GF-D8 (cell line): ENCODE data around the gene PBX3.

Experiments
- DNase-seq: peaks from one replicate; lab custom pipeline; 2025; lab: John Stamatoyannopoulos, UW

PBX3 gene

DNA sequence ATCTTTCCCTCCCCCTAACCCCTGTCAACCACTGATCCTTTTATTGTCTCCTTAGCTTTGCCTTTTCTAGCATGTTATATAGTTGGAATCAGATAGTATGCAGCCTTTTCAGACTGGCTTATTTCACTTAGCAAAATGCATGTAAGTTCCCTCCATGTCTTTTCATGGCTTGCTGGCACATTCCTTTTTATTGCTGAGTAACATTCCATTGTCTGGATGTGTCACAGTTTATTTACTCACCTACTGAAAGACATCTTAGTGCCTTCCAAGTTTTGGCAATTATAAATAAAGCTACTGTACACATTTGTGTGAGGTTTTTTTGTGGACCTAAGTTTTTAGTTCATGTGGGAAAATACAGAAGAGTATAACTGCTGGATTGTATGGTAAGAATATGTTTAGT is 230.1 kb downstream of the PBX3 start:
- no peak for DNase-seq

DNA sequence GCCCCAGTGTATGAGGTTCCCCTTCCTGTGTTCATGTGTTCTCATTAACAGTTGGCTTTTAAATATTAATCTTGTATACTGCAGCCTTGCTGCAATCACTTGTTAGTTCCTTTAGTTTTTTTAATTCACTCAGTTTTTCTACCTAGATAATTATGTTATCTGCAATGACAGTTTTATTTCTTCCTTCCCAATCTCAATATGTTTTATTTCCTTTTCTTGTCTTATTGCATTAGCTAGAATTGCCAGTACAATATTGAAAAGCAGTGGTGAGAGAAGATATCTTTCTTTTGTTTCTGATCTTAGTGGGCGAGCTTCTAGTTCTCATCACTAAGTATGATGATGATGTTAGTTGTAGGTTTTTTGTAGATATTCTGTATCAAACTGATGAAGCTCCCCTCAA is 232.2 kb downstream of the PBX3 start:
- no peak for DNase-seq

DNA sequence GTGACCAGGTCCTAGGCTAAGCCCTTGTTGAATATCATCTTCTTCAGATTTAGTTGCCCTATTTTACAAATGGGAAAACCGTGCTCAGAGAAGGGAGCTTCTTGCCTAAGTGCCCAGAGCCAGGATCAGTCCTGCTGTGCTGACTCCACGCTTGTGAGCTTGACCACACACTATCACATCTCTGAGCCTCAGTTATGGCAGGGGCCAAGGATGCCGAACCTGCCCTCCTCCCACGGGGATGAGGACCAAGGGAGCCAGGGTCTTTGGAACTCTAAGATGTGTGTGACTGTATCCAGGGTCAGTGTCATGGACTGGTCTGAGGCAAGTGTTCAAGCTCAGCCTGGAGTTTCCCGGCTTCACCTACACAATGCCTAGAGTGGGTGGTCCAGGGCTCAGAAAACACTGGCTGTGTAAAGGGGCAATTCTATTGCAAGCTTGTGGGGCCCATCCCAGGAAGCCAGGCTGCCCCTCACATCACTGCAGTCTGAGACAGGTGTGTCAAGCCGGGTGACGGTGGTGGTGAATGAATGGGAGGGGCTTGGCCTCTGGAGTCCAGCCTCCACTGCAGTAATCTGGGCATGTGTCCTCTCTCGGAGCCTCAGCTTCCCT is 235.7 kb downstream of the PBX3 start:
- DNase-seq, result no peak

DNA sequence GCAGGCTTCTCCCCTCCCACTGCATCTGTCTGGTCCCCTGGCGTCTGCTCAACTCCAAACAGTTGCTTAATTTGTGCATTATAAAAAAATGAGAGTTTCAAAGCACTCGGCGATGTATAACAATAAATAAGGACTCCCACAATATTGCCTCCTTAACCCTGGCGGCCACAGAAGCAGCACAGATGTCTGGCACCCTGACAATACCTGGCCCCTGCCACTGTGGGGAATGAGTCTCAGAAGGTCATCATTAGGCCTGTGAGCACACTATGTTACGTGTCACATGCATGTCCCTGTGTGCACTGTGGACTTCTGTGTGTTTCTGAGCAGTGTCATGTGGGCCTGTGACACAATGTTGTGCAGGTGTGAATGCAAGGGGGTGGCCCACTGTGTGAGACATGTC is 236.5 kb downstream of the PBX3 start:
- DNase-seq, result no peak

DNA sequence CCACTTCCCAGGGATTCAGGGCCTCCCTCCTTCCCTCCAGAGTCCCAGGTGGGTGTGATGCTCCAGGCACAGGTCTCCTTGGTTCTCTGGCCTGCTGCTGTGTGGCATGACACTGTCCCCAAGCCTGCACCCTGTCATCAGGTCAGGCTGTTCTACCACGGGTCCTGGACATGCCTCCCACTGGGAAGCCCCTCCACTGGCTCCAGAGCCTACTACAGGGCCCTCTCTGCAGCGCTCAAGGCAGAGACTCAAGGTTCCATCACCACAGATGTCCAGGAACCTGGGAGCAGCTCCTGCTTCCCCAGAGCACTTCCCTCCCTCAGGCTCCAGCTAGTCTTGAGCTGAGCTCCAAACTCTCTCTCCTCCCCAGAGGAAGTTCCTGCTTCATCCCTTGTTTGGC is 237.3 kb downstream of the PBX3 start:
- DNase-seq, result no peak

DNA sequence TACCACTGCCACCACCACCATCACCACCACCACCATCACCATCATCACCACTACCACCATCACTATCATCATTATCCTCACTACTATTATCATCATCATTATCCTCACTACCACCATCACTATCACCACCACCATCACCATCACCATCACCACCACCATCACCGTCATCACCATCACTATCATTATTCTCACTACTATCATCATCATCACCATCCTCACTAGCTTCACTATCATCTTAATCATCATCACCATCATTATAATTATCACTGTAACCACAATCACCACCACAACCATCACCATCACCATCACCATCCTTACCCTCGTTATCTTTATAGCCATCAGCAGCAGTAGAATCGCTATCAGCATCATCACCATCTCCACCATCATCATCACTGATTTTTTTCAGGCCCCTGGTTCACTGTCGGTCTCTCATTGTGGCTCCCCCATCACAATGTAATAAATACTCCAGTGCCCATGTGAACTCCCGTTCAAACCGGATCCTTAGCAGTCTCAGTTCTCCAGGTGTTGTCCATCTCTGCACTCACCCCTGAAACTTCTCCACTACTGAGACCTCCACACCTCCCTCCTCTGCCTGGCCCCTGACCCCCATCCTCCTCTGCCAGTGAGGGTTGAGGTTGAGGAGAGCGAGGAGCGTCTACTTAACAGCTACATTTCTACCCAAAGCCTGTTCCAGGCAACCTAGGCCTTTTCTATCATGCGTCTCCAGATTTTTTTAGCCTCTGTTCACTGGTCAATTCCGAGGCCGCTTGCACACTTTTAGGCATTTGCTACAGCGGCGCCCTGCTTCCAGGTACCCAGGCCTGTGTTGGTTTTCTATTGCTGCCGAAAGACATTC is 238.2 kb downstream of the PBX3 start:
- DNase-seq, result no peak

DNA sequence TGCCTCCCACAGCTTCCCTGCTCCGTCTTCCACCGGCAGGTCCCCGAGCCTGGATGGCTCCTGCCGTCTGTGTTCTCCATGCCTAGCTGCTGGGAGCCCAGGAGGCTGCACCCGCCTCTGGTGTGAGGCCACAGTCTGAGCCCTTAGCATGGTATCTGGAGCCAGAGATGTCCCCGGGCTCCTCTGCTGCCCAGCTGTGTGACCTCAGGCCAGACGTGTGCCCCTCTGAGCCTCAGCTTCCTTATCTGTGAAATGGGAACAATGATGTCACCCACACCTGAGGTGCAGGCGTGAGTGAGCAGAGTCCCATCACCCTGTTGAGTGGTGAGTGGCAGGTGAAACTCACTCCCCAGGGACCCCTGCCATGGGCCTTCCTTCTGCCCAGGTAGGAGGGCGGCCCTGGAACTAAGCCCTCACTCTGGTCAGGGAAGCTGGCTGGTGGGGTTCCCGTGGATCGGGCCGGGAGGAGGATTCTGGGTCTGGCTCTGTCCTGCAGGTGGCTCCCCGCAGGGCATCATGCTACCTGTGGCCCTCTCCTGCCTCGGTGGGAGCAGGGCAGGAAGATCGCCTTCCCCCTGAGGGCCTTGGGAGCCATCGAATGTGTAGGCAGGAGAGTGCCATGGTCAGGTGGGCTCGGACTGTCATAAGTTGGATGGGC is 239.0 kb downstream of the PBX3 start:
- DNase-seq, result no peak

DNA sequence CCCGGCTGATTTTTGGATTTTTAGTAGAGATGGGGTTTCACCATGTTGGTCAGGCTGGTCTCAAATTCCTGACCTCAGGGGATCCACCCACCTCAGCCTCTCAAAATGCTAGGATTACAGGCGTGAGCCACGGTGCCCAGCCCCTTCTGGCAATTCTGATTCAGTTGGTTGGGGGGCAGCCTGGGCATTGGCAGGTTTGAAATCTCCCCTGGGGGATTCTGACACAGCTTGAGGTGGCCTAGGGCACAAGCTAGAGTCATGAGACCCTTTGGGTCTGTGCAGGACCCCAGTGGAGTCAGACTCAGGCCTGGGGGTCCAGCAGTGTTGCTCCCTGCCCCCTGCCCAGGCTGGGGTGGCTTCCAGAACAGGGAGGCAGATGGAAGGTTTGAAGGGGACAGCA is 239.8 kb downstream of the PBX3 start:
- DNase-seq, result no peak

DNA sequence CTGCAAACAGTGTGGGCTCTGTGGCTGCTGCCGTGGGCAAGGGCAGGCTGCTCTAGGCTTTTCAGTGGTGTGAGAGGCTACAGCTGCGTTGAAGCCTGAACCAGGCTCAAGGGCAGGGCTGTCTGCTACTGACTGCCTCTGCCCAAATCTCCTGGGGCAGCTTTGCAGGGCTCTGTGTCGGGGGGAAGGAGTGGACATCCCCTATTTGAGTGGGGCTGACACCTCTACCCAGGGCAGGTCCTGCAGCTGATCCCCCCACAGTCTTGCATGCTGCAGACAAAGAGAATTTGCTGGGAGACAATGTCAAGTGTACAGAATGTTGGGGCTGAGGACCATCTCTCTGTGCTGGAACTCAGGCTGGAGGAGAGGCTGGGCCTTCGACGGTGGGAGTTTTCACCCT is 240.2 kb downstream of the PBX3 start:
- no peak for DNase-seq

DNA sequence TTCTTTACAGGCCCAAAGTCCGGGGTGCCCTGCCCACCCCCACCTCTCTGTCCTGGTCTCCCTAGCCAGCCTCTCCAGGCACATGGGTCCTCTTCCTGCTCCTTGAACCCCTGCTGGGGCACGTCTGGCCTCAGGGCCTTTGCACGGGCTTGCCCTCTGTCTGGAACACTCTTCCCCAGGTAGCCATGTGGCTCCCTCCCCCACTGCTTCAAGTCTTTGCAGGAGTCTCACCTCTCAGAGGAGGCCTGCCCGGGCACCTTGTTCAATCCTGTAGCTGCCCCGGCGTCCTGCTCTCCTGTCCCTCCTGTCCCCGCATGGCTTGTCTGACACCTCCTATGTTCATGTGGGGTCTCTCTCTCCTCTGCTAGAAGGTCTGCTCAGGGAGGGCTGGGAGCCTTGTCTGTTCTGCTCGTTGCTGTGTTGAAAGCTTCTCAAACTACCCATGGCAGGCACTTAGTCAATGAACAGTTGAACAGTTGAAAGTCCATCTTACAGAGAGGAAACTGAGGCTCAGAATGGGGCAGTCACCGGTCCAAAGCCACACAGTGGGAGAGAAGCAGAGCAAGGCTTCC is 241.4 kb downstream of the PBX3 start:
- DNase-seq, result no peak

DNA sequence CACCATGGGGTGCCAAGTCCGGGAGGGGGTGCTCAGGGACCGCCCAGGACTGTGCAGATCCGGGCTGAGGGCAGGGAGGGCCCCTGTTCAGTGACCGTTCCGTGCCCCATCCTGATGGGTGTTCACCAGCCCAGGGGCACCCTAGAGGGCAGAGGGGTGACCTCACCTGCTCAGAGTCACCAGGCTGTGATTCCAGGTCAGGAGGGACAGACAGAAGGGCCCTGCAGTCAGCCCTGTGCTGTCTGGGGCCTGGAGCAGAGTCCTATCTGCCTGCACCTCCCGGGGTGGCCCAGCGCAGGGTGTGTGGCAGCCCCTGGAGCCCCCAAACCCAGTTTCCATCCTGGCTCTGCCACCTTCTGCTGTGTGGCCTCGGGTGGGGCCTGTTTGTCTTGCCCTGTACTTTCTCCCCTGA is 241.9 kb downstream of the PBX3 start:
- DNase-seq, result no peak

DNA sequence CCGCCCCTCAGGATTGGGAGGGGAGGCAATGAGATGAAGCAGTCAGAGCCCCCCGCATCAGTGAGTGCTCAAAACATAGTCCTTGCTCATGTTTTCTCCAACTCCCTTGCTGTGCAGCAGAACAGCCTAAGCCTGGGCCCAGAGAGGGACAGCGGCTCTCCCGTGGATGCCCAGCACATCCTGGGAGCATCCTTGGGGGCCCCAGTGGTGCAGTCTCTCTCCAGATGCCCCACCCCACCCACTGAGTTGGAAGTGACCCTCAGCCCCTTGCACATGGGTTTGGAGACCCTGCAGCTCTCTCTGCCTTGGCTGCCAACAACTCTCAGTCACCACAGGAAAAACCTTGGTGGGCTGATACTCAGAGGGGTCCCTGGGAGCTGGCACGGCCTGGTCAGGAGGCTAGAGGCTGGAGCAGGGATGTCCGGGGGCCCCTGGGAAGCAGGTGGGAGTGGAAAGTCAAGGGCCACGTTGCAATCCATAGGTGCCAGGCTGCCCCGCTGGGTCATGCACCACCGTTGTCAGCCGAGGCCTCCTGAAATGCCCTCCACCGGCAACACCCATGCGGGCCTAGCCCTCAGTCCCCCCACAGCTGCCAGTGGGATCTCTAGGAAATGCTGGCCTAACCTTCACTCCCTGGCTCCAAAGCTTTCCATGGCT is 242.5 kb downstream of the PBX3 start:
- no peak for DNase-seq

DNA sequence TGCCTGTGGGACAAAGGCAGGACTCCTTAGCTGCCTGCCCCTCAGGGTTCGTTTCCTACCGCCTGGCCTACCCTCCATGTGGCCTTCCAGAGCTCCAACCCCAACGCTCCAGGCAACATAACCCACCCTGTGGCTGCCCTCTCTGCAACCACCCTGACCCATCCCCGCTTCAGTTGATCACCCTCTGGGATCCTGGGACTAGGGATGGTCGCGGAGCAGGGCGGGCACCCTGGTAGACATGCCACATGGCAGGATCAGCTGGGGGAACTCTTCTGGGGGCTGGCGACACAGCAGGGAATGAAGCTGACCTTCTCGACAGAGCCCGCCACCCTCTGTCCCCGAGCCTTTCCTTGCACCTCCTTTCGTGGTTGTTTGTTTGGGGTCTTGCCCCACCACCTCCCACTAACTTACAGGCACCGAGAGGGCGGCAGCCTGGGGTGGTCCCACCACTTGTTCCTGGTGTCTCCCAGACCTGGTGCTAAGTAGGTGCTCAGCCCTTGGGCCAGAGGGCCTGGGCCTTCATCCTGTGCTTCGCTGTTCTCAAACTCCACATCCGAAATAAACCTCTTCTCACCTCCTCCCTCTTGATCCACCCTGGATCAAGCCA is 243.1 kb downstream of the PBX3 start:
- DNase-seq, result no peak

DNA sequence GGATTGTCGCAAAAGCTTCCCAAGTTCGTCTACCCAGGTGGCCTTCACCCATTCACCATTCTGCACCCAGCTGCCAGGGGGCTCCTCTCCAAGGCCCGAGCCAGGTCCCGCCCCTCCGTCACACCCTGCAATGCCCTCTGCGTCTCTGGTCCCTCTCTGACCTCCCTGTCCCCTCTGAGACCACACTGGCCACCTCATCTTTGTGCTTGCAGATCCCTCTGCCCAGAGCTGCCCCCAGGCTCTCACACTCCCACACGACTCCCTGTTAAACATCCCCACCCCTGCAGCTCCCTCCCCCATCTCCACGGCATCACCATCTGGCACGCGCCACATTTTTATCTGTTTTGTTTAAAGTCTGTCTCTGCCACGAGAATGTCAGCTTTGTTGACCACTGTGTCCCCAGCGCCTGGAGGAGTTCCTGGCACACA is 243.6 kb downstream of the PBX3 start:
- DNase-seq, result no peak

DNA sequence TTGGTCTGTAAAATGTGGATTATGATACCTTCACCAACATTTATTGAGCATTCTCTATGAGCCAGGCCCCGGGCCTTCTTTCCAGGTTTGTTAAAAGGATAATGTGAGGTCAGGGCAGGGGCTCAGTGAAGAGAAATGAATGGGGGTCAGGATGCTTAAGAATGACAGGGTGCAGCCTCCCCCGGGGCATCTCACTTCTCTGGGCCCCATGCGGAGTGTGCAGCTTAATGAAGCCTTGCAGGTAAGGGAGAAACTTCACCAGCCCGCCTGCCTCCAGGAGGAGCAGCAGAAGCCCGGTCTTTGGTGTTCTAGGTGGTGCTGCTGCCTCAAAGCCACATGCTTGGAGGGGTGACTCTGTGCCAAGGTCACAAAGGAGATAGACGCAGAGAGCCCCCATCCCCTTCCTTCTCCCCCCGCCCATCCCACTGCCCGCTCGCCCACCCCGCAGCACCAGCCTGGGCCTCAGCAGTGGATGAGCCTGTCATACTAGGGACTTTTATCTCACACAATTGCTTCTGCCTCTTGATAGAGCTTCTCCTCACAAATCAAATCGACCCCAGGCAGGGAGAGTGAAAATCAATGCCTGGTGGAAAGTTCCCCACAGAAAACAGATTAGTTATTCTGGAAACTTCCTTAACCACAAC is 244.8 kb downstream of the PBX3 start:
- no peak for DNase-seq

DNA sequence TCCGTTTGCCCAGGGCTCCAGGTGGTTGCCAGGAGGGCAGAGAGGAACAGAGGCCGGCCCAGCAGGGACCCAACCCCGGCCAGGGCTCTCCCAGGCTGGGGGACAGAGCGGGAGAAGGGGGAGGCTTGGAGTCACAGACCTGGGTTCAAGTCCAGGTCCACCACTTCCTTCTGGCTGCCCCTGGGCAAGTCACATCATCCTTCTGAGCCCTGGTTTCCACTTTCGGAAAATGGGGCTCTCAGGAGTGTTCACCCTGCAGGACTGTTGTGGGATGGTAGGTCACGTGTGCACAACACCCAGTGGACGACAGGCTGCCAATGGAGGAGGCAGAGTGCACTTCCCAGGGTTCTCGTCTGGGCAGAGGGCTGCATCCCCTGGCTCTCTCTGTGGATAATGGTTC is 245.4 kb downstream of the PBX3 start:
- no peak for DNase-seq

DNA sequence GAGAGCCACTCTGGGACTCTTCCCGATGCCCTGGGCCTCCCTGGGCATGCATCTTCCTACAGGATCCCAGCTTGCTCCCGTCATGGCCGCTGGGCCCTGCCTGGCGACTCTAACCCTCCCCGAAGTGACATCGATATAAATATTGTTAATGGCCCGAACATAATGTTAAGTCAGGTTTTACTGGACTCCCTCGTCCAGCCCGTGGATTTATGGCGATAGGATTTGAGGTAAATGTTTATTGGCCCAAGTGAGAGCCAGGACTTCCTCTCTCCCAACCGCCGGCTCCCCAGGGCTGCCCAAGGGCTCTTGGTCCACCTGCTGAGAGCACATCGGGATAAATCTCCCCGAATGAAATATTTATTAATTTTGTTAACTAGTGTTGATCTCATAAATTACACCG is 246.3 kb downstream of the PBX3 start:
- DNase-seq, result no peak

DNA sequence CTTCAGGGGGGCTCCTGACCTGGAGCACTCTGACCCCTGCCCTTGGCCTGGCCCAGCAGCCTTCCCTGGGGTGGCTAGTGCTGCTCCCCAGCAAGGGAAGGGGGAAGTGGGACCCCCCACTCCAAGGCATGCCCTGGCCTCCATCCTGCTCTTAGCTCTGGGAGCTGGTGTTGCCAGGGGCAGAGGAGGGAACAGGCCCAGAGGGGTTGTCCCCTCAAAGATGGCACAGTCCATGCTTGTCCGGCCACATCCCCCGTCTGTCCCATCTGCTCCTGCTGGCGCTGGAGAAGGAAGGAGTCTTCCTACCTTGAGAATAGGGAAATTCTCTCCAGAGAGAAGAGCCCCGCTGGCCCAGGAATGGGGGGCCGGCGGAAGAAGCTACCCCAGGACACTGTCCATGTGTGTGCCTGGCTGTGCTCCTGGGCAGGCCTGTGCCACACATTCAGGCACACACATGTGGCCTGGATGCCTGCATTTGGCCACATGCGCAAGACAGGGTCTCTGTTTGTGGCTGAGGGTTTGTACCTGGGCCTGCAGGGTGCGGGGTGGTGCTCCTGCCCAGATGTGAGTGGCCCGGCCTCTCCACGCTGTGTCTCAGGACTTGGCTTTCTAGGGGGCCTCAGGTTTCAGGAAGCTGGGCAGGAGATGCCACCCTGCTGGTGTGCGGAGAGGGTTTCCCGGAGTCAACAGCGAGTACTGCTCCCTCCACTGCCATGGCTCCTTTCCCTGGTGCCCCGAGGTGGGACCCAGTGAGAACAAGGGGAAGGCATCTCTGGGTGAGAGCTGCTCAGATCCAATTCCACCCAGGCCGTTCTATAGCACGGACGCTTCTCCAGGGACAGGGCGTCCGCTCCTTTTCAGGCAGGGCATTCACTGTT is 247.1 kb downstream of the PBX3 start:
- no peak for DNase-seq

DNA sequence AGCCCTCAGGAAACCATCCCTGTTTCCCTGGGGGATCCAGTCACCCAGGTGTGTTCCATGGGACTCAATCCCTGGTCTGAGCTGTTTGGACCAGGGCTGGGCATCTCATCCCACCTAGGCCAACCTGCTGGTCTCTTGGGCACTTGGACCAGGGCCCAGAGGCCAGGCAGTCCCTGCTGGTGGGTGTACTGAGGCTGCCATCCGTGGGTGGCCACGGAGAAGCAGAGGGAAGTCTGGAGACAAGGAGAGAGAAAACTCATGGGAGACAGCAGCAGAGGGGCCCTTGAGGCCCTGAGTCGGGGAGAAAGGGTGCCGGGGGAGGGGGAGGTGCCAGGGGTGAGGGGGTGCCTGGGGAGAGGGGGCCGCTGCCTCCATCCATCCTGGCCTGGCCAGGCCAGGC is 247.8 kb downstream of the PBX3 start:
- DNase-seq, result no peak

DNA sequence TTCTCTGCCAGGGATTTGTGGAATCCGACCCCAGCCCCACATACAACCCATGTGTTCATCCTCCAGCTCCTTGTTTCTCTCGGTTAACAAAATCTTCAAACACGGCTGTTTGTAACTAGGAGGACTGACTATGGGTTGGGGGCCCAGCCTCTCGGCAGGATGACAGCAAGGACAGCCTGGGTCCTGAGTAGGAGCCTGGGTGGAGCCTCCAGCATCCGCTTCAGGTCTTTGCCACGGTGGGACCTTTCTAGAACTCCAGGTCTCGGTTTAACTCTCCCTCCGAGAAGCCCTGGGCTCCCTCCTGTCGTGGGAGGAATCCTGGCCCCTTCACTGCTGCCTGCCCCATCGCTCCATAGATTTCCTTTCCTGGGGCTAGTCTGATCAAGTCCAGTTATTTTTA is 248.5 kb downstream of the PBX3 start:
- no peak for DNase-seq
